Endothelial cell of umbilical vein (primary cell): ENCODE results near the gene FMNL2. TPM values are rescaled to one million over a fixed set of nuclear protein-coding genes. Genes with fewer than 3 reads are reported as not detected.

Experiments
- BruUV-seq: library from RNA; stranded (reverse); fragments of 400-500 nt; replicated peaks from 2 replicates; lab custom pipeline; 2021; lab: Mats Ljungman, UMichigan
- CTCF ChIA-PET: fragments of 300-600, 350-600 bp; sonication (Branson Sonifier 250); formaldehyde crosslinking; loops from one replicate; lab custom pipeline; 2021; ENCODE audit warnings: antibody characterized with exemption, inconsistent platforms; lab: Charles Lee
- POLR2A ChIA-PET: fragments of 300-600, 350-600 bp; sonication (Branson Sonifier 250); formaldehyde crosslinking; loops from one replicate; lab custom pipeline; 2021; ENCODE audit warnings: antibody characterized with exemption, inconsistent platforms; lab: Charles Lee
- DNase-seq: peaks from one replicate; pipeline ENCODE4 v3.0.0-alpha.2; 2011; ENCODE audit warnings: low read depth, low spot score
- FAIRE-seq: peaks from 2 replicates; lab custom pipeline; 2011; peaks lifted over from hg19 to GRCh38; lab: Jason Lieb, UNC
- H2AFZ ChIP-seq: 2 replicates; pipeline ENCODE4 v1.6.0; 2012; ENCODE audit warnings: low read depth, low read length, control low read depth, inconsistent platforms
- H3K27ac ChIP-seq: 2 replicates; pipeline ENCODE4 v1.5.1; 2011; ENCODE audit warnings: low read depth, mild to moderate bottlenecking, control low read depth, low read length, moderate library complexity; ENCODE audit not compliant: insufficient read depth
- H3K27me3 ChIP-seq, 2 experiments: 2 replicates each; pipeline versions ENCODE4 v1.6.0 to v1.6.1; 2011; ENCODE audit warnings: low read length in 2 of 2, mixed read lengths in 1 of 2; ENCODE audit not compliant: control insufficient read depth in 2 of 2, insufficient read depth in 2 of 2
- H3K36me3 ChIP-seq, 2 experiments: 2 replicates in 1 of 2; 3 replicates in 1 of 2; pipeline ENCODE4 v1.5.1; 2011; ENCODE audit warnings: low read length in 2 of 2, mild to moderate bottlenecking in 1 of 2, moderate library complexity in 1 of 2; ENCODE audit not compliant: control insufficient read depth in 2 of 2, insufficient read depth in 2 of 2; ENCODE audit errors: extremely low read depth in 1 of 2
- H3K4me1 ChIP-seq: 3 replicates; pipeline ENCODE4 v1.5.1; 2011; ENCODE audit warnings: mild to moderate bottlenecking, low read length; ENCODE audit not compliant: control insufficient read depth, insufficient read depth; ENCODE audit errors: extremely low read depth
- H3K4me2 ChIP-seq: 2 replicates; pipeline ENCODE4 v1.6.1; 2011; ENCODE audit warnings: low read length, control low read depth, mixed read lengths; ENCODE audit not compliant: insufficient read depth
- H3K4me3 ChIP-seq, 3 experiments: fragments of 200-600 bp in 1 of 3; sonication (generic), shearing (Covaris generic) in 1 of 3; replicated peaks in 1 of 3; 2 replicates each; pipeline ENCODE4 v1.5.1; 2011 to 2016; ENCODE audit warnings: control low read depth in 3 of 3, low read length in 3 of 3, mild to moderate bottlenecking in 2 of 3, inconsistent platforms in 1 of 3, low read depth in 1 of 3, moderate library complexity in 1 of 3; ENCODE audit not compliant: insufficient read depth in 1 of 3
- H3K79me2 ChIP-seq: 2 replicates; pipeline ENCODE4 v1.6.0; 2012; ENCODE audit warnings: low read length, inconsistent platforms; ENCODE audit not compliant: control insufficient read depth, insufficient read depth
- H3K9ac ChIP-seq: replicated peaks from 2 replicates; pipeline ENCODE3; 2011; ENCODE audit warnings: low read length, control low read depth; ENCODE audit not compliant: insufficient read depth; ENCODE audit errors: extremely low read depth
- H3K9me1 ChIP-seq: replicated peaks from 3 replicates; pipeline ENCODE4 v1.6.0; 2011; ENCODE audit warnings: mild to moderate bottlenecking, low read length; ENCODE audit not compliant: control insufficient read depth, insufficient read depth; ENCODE audit errors: extremely low read depth
- H3K9me3 ChIP-seq: replicated peaks from 2 replicates; pipeline ENCODE4 v1.5.1; 2012; ENCODE audit warnings: low read length, inconsistent platforms; ENCODE audit not compliant: control insufficient read depth, insufficient read depth
- H4K20me1 ChIP-seq: replicated peaks from 2 replicates; pipeline ENCODE3; 2011; ENCODE audit warnings: mild to moderate bottlenecking, low read length; ENCODE audit not compliant: control insufficient read depth, insufficient read depth; ENCODE audit errors: extremely low read depth
- CTCF ChIP-seq, 2 donors: IDR thresholded peaks; 1 replicate in 1 of 2; 2 replicates in 1 of 2; pipeline ENCODE4 v1.5.1; 2011; ENCODE audit warnings: low read length in 2 of 2, mild to moderate bottlenecking in 2 of 2, moderate library complexity in 2 of 2, control low read depth in 1 of 2, inconsistent platforms in 1 of 2, low read depth in 1 of 2; ENCODE audit not compliant: insufficient read depth in 1 of 2; ENCODE audit errors: extremely low read depth in 1 of 2
- EZH2 ChIP-seq: IDR thresholded peaks from 2 replicates; pipeline ENCODE4 v1.6.1; 2012; ENCODE audit warnings: borderline replicate concordance, low read depth, mild to moderate bottlenecking, moderate library complexity, low read length, inconsistent platforms; ENCODE audit not compliant: severe bottlenecking
- FOS ChIP-seq: IDR thresholded peaks from 2 replicates; pipeline ENCODE4 v1.6.1; 2011; ENCODE audit warnings: mild to moderate bottlenecking, low read length, moderate library complexity, borderline replicate concordance; ENCODE audit not compliant: insufficient read depth
- GATA2 ChIP-seq: IDR thresholded peaks from 2 replicates; pipeline ENCODE4 v1.7.0; 2011; ENCODE audit warnings: low read depth, mild to moderate bottlenecking, moderate library complexity, mixed read lengths, low read length; ENCODE audit not compliant: insufficient read length, insufficient read depth
- JUN ChIP-seq: IDR thresholded peaks from 2 replicates; pipeline ENCODE4 v1.6.1; 2011; ENCODE audit warnings: borderline replicate concordance, low read depth; ENCODE audit not compliant: insufficient read length, insufficient read depth
- MYC ChIP-seq: IDR thresholded peaks from one replicate; pipeline ENCODE4 v1.6.1; 2011; ENCODE audit warnings: mild to moderate bottlenecking, low read depth, low read length
- POLR2A ChIP-seq: IDR thresholded peaks from 2 replicates; pipeline ENCODE4 v1.6.1; 2012; ENCODE audit warnings: low read depth, mild to moderate bottlenecking, control low read depth, low read length
- POLR2AphosphoS5 ChIP-seq: IDR thresholded peaks from 2 replicates; pipeline ENCODE4 v1.6.1; 2012; ENCODE audit warnings: low read depth, mild to moderate bottlenecking, control low read depth, low read length, moderate library complexity; ENCODE audit not compliant: insufficient read depth
- dilution Hi-C: fragments of 300-500 bp; cut with MboI; formaldehyde crosslinking; loops from one replicate; pipeline ENCODE4 v1.15.0; 2019; ENCODE audit warnings: low sequenced_read_pairs; ENCODE audit not compliant: extremely low pct_ligation_motif_present
- intact Hi-C: fragments of 100-400 bp; cut with micrococcal nuclease; formaldehyde crosslinking; loops from one replicate; pipeline ENCODE4 v1.10.0; 2022
- polyA plus RNA-seq, 4 experiments: library from polyadenylated mRNA; depleted of rRNA in 3 of 4; stranded (reverse) in 3 of 4; unstranded in 1 of 4; fragments of >200 nt; gene quantifications; 2 replicates each; pipeline versions ENCODE4 v1.2.1 to v1.2.3, GENCODE V29; 2011 to 2012; ENCODE audit warnings: missing spikeins in 1 of 4
- total RNA-seq: library from RNA; stranded (reverse); gene quantifications from 2 replicates; pipeline ENCODE4 v1.2.3, GENCODE V29; 2021
- TF ChIP-seq, protein P1 (sequence below): IDR thresholded peaks from 2 replicates; pipeline ENCODE4 v1.6.1; 2011; ENCODE audit not compliant: insufficient read depth, insufficient read length

The FMNL2 gene
- total and polyA plus RNA-seq, 2 donors (not counting 3 experiments of a cell fraction or from before 2014, with no cell fraction given) = 8.3 to 28.0 TPM

GRCh38 chr2:152347076-152347475, 12.1 kb downstream of the FMNL2 start:
- peaks cover 36% of the 10 kb centered on the region for H3K79me2 ChIP-seq
- no peaks in the 10 kb centered on the region for H3K9me3 ChIP-seq
- H3K4me1 ChIP-seq = no peaks in the 10 kb centered on the region
- no peaks in the 10 kb centered on the region for H3K27me3 ChIP-seq
- intact Hi-C loops = no loop called here
- H3K4me2 ChIP-seq = no peak overlapping the region
- H3K36me3 ChIP-seq = no peaks in the 10 kb centered on the region
- no TSS peak for BruUV-seq
- no peak for DNase-seq
- dilution Hi-C loops = no loop called here
- no peaks in the 10 kb centered on the region for H3K9me1 ChIP-seq
- POLR2A ChIA-PET = no interaction called here
- FAIRE-seq = no peak
- H3K27ac ChIP-seq = no peak overlapping the region
- H4K20me1 ChIP-seq = peaks cover 3% of the 10 kb centered on the region
- no peak overlapping the region for H3K9ac ChIP-seq
- TF ChIP-seq, protein P1, sequence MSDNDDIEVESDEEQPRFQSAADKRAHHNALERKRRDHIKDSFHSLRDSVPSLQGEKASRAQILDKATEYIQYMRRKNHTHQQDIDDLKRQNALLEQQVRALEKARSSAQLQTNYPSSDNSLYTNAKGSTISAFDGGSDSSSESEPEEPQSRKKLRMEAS = no peak
- no peak for TF ChIP-seq POLR2AphosphoS5
- no peak for TF ChIP-seq MYC
- TF ChIP-seq FOS = no peak
- no peak for TF ChIP-seq EZH2
- no peak for TF ChIP-seq POLR2A
- no peak for TF ChIP-seq GATA2
- TF ChIP-seq JUN = no peak
- no peak for TF ChIP-seq CTCF (IDR thresholded peaks at IDR 0.05; ENCODE audit: extremely low read depth in 1 of 2, insufficient read depth in 1 of 2, low read depth in 1 of 2, low read length in 2 of 2)
- no peak overlapping the region for H3K4me3 ChIP-seq
- CTCF ChIA-PET = no interaction called here
- H2AFZ ChIP-seq = no peak overlapping the region
